ENCODE measurements around the gene MGAT5B.

- TF ChIP-seq CTCF (IDR thresholded peaks at IDR 0.05) = no peak
- no peak for TF ChIP-seq POLR2A (IDR thresholded peaks at IDR 0.05)
Observed at GRCh38 chr17:76862079-76862478, 6.1 kb upstream of the MGAT5B start.

Measured in prostate gland (tissue), 2 donors.